ENCODE results near the gene IPCEF1.

GRCh38 chr6:154280521-154280920 lies 76.1 kb downstream of the IPCEF1 start:
- no peak for TF ChIP-seq POLR2AphosphoS5 (IDR thresholded peaks at IDR 0.05; ENCODE audit: low read depth, low read length)
- no peak for TF ChIP-seq POLR2A (IDR thresholded peaks at IDR 0.05; ENCODE audit: low read depth, low read length)
